Measurements from ENCODE around the gene ITGBL1.

The ITGBL1 gene

GRCh38 chr13:101628900-101629299, 176.4 kb downstream of the ITGBL1 start:
- H3K4me3 ChIP-seq (ENCODE audit: low read depth in 1 of 2, low read length in 1 of 2), result no peak overlapping the region
- no peak overlapping the region for H3K27ac ChIP-seq
- H3K36me3 ChIP-seq, result no peaks in the 10 kb centered on the region
- no peak for TF ChIP-seq CTCF (IDR thresholded peaks at IDR 0.05)
- peaks cover 0 to 16% of the 10 kb centered on the region in 2 experiments for H3K4me1 ChIP-seq (ENCODE audit: control insufficient read depth in 1 of 2, insufficient read depth in 1 of 2, low read depth in 1 of 2, low read length in 1 of 2)
- H3K27me3 ChIP-seq, result no peaks in the 10 kb centered on the region
- H3K9me3 ChIP-seq, result no peaks in the 10 kb centered on the region

- Histone ChIP-seq H3K4me1 (ENCODE audit: control insufficient read depth in 1 of 2, insufficient read depth in 1 of 2, low read depth in 1 of 2, low read length in 1 of 2) (peaks cover 0 to 4% of the 10 kb centered on the region in 2 experiments), H3K4me3 (ENCODE audit: low read depth in 1 of 2, low read length in 1 of 2) (no peak overlapping the region), H3K27me3 (no peaks in the 10 kb centered on the region), H3K36me3 (no peaks in the 10 kb centered on the region), H3K27ac (no peak overlapping the region), H3K9me3 (no peaks in the 10 kb centered on the region)
- TF ChIP-seq CTCF (IDR thresholded peaks at IDR 0.05), result no peak
These were observed 178.9 kb downstream of the ITGBL1 start for GRCh38 chr13:101631395-101631794.

- no peaks in the 10 kb centered on the region for H3K36me3 ChIP-seq
- H3K4me1 ChIP-seq (ENCODE audit: control insufficient read depth in 1 of 2, insufficient read depth in 1 of 2, low read depth in 1 of 2, low read length in 1 of 2), result no peaks in the 10 kb centered on the region
- H3K27me3 ChIP-seq, result no peaks in the 10 kb centered on the region
- no peaks in the 10 kb centered on the region for H3K9me3 ChIP-seq
- no peak overlapping the region for H3K4me3 ChIP-seq (ENCODE audit: low read depth in 1 of 2, low read length in 1 of 2)
- TF ChIP-seq CTCF (IDR thresholded peaks at IDR 0.05), result no peak
- no peak overlapping the region for H3K27ac ChIP-seq
These were observed 181.7 kb downstream of the ITGBL1 start for GRCh38 chr13:101634142-101634541.

GRCh38 chr13:101639711-101640110, 187.2 kb downstream of the ITGBL1 start:
- H3K4me3 ChIP-seq (ENCODE audit: low read depth in 1 of 2, low read length in 1 of 2), result no peak overlapping the region
- no peaks in the 10 kb centered on the region for H3K4me1 ChIP-seq (ENCODE audit: control insufficient read depth in 1 of 2, insufficient read depth in 1 of 2, low read depth in 1 of 2, low read length in 1 of 2)
- no peaks in the 10 kb centered on the region for H3K9me3 ChIP-seq
- TF ChIP-seq CTCF (IDR thresholded peaks at IDR 0.05), result no peak
- no peak overlapping the region for H3K27ac ChIP-seq
- no peaks in the 10 kb centered on the region for H3K27me3 ChIP-seq
- H3K36me3 ChIP-seq, result no peaks in the 10 kb centered on the region

- Histone ChIP-seq H3K4me3 (ENCODE audit: low read depth in 1 of 2, low read length in 1 of 2) (no peak overlapping the region), H3K9me3 (no peaks in the 10 kb centered on the region), H3K27me3 (no peaks in the 10 kb centered on the region), H3K36me3 (no peaks in the 10 kb centered on the region), H3K4me1 (ENCODE audit: control insufficient read depth in 1 of 2, insufficient read depth in 1 of 2, low read depth in 1 of 2, low read length in 1 of 2) (no peaks in the 10 kb centered on the region), H3K27ac (no peak overlapping the region)
- TF ChIP-seq CTCF (IDR thresholded peaks at IDR 0.05), result no peak
These were observed 188.4 kb downstream of the ITGBL1 start for GRCh38 chr13:101640788-101641400.

All from neutrophil (primary cell).